GM12874 (cell line): Measurements from ENCODE around the gene ZNF668.

Experiments used
- TF ChIP-seq, protein P1 (sequence below): IDR thresholded peaks from 2 replicates; pipeline ENCODE4 v1.5.1; 2011; ENCODE audit warnings: low read depth, mild to moderate bottlenecking, control low read depth, low read length, moderate library complexity; ENCODE audit not compliant: insufficient read depth

The ZNF668 gene

DNA sequence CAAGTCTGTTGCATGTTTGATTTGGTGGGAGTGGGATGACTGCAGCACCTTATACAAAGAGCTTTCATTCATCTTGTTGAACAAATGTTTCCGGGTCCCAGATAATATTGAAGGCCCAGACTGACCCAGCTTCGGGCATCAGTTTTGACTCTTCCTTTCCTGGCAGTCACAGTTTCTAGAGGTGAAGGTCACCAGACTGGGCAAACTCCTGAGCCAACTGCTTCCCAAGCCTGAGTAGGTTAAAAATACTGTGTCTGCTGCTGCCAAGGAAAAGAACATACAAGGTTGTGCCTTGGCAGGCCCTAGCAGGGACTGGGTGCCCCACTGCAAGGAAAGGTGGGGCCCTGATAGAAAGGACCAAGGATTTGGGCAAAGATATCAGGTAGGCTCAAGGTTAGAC is 38.7 kb upstream of the ZNF668 start:
- TF ChIP-seq, protein P1, sequence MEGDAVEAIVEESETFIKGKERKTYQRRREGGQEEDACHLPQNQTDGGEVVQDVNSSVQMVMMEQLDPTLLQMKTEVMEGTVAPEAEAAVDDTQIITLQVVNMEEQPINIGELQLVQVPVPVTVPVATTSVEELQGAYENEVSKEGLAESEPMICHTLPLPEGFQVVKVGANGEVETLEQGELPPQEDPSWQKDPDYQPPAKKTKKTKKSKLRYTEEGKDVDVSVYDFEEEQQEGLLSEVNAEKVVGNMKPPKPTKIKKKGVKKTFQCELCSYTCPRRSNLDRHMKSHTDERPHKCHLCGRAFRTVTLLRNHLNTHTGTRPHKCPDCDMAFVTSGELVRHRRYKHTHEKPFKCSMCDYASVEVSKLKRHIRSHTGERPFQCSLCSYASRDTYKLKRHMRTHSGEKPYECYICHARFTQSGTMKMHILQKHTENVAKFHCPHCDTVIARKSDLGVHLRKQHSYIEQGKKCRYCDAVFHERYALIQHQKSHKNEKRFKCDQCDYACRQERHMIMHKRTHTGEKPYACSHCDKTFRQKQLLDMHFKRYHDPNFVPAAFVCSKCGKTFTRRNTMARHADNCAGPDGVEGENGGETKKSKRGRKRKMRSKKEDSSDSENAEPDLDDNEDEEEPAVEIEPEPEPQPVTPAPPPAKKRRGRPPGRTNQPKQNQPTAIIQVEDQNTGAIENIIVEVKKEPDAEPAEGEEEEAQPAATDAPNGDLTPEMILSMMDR = no peak

DNA sequence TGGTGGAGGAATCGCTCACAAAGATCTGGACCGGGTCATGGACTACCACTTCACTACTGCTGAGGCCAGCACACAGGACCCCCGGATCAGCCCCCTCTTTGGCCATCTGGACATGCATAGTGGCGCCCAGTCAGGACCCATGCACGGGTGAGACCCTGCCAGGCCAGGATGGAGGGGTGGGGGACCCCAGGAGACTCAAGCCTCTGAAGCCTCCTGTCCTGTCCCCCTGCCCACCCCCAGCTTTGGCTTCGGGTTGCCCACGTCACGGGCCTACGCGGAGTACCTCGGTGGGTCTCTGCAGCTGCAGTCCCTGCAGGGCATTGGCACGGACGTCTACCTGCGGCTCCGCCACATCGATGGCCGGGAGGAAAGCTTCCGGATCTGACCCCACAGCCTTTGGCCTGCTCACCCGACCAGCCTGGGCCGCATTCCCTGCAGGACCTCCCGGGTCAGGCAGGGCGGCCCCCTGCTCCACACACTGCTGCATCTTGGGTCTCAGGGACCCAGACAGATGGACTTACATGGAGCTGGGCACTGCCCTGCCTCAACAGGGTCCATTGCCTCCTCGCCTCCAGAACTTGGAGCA is 37.9 kb upstream of the ZNF668 start:
- TF ChIP-seq, protein P1 = no peak

DNA sequence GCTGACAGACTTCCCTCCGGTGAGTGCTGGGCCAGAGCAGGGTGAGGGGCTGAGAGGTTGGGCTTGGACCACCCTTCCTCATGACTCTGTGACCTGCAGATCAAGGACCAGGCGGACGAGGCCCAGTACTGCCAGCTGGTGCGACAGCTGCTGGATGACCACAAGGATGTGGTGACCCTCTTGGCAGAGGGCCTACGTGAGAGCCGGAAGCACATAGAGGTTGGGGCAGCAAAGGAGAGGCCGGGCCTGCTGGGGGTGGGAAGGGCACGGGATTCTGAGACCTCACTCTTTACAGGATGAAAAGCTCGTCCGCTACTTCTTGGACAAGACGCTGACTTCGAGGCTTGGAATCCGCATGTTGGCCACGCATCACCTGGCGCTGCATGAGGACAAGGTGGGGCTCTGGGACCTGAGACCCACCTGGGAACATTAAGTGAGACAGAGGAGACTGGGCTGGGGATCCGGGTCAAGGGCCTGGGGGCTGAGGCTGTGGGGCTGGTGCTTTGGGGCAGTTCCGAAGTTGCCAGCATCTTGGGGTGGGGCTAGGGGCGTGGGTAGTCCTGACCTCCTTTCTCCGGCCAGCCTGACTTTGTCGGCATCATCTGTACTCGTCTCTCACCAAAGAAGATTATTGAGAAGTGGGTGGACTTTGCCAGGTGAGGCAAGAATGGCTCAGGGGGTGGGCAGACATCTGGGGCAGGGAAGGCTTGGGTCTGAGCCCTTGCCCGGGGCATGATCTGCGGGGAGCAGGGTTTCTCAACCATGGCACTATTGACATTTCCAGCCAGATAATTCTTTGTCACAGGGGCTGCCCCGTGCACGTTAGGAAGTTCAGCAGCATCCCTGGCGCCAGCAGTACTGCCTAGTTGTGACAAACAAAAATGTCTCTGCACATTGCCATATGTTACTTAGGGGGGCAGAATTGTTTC is 36.3 kb upstream of the ZNF668 start:
- TF ChIP-seq, protein P1 = no peak

DNA sequence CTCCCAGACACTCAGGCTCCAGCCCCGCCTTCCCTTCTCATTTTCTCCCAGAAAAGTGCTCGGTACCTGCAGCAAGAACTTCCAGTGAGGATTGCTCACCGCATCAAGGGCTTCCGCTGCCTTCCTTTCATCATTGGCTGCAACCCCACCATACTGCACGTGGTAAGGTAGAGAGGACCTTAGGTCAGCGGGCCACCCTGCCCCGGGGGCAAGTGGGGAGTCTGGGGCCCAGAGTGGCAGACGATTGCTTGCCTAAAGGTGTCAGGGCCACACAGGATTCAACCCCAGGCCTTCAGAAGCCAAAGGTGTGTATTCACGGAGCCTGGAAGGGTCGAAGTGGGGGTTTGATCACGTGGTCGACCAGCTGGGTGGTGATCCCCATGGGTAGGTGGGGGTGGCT is 35.6 kb upstream of the ZNF668 start:
- TF ChIP-seq, protein P1 = no peak

DNA sequence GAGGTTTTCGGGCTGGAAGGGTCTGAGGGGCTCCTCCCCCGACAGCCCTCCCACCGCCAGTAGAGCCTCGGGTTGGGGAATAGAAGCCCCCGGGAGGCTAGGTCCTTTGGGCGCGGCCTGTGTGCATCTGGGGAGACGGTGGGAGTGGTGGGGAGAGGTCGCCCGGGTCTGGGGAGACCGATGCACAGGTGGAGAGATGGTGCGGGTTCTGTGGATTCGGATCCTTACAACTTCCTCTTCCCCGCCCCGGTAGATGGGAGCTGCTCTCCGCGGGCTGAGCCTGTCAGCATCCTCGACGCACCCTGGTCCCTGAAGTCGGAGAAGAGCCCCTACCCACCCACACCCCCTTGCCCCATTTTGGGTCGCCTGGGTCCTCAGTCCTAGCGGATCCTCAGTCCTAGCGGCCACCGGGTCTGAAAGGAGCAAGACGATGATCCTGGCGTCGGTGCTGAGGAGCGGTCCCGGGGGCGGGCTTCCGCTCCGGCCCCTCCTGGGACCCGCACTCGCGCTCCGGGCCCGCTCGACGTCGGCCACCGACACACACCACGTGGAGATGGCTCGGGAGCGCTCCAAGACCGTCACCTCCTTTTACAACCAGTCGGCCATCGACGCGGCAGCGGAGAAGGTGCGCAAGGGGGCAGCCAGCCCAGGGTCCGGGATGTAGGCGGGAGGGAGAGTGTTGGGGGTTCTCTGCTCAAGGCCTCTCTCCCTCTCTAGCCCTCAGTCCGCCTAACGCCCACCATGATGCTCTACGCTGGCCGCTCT is 34.9 kb upstream of the ZNF668 start:
- TF ChIP-seq, protein P1 = no peak

DNA sequence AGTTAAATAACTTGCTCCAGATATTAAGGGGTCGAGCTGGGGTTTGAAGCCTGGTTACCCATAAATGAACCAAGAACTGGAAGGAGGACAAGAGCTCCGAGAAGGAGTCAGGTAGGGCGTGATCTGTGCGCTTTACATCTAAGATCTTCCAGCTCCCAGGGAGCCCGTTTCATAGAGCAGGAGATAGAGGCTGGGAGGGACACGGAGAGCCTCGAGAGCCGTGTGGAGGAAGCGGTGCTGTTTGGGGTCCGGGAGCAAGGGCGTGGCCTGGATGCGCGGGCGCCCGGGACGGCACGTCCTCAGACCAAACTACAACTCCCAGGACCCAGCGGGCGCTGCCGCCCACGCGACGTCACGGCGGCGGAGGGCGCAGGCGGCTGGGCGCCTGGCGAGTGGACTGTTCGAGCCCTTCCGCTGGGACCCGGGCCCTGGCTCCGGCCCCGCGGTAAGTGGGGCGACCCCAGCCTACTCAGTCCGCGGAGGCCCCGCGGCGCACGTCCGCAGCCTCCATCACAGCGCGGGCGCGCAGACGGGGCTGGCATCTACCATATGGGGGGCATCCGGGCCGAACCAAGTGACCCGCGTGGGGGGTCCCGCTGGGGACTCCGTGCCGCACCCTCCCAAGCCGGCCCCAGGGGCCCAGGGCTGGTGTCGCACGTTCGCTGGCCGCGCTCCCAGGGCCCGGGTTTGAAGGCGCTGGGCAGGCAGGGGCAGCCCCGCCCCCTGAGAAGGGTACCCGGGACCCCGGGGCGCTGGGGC is 34.2 kb upstream of the ZNF668 start, which contains the start of gene BCKDK:
Gene BCKDK, plus strand, starts transcription at position 352 of the 759 bp plus-strand sequence. CDS start 838 bp downstream, outside the sequence.
- TF ChIP-seq, protein P1 = no peak
